Stimulated activated effector memory CD8-positive, alpha-beta T cell treated with anti-CD3 and anti-CD28 coated beads, Interleukin-12 subunit alpha, Interleukin-12 subunit beta, amount 100 ng/mL, for 72 hours (primary cell): ENCODE results near the gene SDHAF2.
"Not testable (repeated sequence)": the region's sequence is repeated elsewhere in the genome, so short reads cannot be mapped to it uniquely, and the experiment has no call there.

Experiments
- ATAC-seq: fragments of 150-1000 bp; cut with Tn5 transposase; 2 replicates; pipeline ENCODE4 v1.10.0; 2021
- DNase-seq, 2 donors: peaks; one replicate each; pipeline ENCODE4 v3.0.0; 2021 to 2022; ENCODE audit warnings: low spot score in 2 of 2
- H3K27ac Mint-ChIP-seq: one replicate; pipeline ENCODE4 v1.8.0; 2022; ENCODE audit warnings: mild to moderate bottlenecking, mixed read lengths
- H3K36me3 Mint-ChIP-seq: one replicate; pipeline ENCODE4 v1.8.0; 2022; ENCODE audit warnings: mild to moderate bottlenecking, mixed read lengths
- H3K4me1 Mint-ChIP-seq: one replicate; pipeline ENCODE4 v1.8.0; 2022; ENCODE audit warnings: mixed read lengths
- H3K4me3 Mint-ChIP-seq: one replicate; pipeline ENCODE4 v1.8.0; 2022; ENCODE audit warnings: mild to moderate bottlenecking, mixed read lengths
- H3K9me3 Mint-ChIP-seq: one replicate; pipeline ENCODE4 v1.8.0; 2022; ENCODE audit warnings: mixed read lengths

Gene SDHAF2

DNA sequence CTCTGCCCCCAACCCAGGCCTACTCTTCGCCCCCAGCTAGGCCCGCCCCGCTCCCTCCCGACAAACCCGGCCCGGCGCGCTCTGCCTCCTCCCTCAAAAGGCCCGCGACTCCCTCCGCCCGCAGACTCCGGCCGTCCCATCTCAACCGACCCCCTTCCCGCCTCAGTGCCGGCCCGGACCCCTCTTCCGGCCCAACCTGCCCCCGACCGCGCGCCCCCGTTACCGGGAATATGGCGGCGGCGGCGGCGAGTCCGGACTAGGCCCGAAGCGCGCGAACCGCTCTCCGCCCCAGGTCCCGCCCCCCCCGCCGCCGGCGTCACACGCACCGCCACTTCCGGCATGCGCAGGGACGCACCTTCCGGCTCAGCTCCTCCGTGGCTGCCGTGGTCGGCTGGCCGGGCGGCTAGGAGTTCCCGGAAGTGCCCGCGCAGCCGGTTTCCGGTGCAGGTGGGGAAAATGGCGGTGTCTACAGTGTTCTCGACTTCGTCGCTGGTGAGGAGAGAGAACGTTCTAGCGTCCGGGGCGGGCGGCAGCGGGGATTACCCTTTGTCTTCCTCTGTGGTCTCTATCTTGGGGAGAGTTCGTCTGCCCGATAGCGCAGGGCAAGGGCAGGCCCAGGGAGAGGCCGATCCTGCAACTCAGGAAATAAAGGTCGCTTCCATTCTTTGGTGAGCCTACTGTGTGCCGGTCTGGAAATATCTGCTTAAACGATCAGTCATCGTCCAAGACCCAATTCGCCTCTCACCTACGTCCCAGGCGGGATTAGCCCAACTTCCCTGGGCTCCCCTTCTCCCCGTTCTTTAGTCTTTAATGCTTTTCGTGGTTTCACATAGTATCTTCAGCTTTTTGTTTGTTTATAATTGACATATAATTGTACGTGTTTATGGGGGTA is at the start of gene SDHAF2, which contains the start of gene CPSF7:
SDHAF2 (plus strand) TSS at position 434 of the 892 bp plus-strand sequence; CDS start at position 457, 23 bp downstream.
CPSF7 (minus strand) TSS at position 285 of the 892 bp plus-strand sequence. CDS start 740 bp downstream, outside the sequence.
- DNase-seq, result peak; percentile 97 to 98
- peak; percentile 95 for ATAC-seq
- peak within 1 kb of the TSS; percentile 87 for H3K4me3 Mint-ChIP-seq
- peaks cover 46% of the 10 kb centered on the region for H3K4me1 Mint-ChIP-seq
- no peaks in the 10 kb centered on the region for H3K9me3 Mint-ChIP-seq
- peak within 1 kb of the TSS; percentile 97 for H3K27ac Mint-ChIP-seq
- H3K36me3 Mint-ChIP-seq, result peaks cover 77% of the 10 kb centered on the region

DNA sequence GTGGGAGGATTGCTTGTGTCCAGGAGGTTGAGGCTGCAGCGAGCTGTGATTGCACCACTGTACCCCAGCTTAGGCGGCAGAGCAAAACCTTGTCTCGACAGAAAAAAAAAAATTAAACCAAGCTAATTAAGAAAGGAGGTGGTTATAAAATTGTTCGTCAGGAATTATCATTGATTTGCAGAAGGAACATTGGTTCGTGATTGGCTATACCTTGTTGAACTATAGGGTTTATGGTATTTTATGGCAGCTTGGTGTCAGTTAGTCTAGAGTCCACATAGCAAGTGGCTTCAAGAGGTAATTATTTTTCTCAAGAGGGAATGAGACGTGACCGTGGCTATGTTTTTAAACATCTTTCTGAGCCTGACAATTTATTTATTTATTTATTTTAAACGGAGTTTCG is 49.0 kb upstream of the SDHAF2 start:
- DNase-seq, result no peak
- Mint-ChIP-seq H3K4me1 (peaks cover 6% of the 10 kb centered on the region), H3K4me3 (no peak overlapping the region), H3K36me3 (peaks cover 10% of the 10 kb centered on the region), H3K27ac (no peak overlapping the region), H3K9me3 (no peaks in the 10 kb centered on the region)
- ATAC-seq, result no peak

DNA sequence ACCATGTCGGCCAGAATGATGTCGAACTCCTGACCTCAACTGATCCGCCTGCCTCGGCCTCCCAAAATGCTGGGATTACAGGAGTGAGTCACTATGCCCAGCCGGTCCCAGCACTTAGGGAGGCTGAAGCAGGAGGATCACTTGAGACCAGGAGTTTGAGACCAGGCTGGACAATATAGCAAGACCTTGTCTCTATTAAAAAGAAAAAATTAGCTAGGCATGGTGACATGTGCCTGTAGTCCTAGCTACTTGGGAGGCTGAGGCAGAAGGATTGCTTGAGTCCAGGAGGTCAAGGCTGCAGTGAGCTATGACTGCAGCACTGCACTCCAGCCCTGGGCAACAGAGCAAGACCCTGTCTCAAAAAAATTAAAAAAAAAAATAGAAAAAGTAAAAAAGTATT is 46.1 kb upstream of the SDHAF2 start:
- H3K4me3 Mint-ChIP-seq, H3K36me3 Mint-ChIP-seq, ATAC-seq, H3K27ac Mint-ChIP-seq, H3K9me3 Mint-ChIP-seq, H3K4me1 Mint-ChIP-seq, DNase-seq: not testable (repeated sequence)

DNA sequence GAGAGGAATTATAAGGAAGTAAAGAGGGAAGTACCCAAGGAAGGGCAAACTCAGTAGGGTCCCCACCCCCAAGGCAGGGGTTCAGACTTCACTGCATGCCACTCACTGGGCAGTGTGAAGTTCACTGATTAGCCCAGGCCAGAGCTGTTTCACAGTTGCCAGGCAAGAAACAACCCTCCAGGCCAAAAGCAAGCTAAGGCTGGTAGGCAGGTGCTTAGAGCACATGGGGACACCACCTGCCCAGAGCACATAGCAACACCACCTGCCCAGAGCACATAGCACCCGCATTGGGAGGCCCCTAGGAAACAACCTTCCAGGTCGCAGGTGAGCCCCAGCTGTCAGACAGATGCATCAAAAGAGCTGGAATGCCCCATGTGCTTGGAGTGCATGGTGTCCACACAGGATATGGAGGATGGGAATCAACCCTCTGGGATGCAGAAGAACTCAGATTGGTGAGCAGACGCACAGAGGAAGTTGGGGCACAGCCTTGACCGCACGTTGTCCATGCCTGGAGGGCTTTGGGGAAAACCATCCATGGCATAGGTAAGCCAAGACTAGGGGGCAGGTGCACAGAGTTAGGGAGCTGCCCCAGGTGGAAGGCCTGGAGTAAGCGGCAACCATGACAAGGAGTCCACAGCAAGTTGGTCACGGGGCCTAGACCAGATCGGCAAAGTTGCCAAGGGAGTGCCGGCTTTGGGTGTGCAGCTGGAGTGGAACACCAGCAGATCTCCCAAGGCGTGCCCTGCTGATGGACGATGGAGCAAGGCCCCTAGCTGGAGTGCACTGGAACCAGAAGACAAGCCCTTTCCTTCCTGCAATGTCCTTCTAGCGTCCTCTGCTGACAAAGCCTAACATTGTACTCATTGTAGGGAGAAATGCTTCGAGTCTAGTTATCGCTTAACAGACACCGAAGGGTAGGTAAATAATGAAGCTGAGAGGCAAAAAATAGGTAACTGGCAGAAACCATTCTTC is 45.4 kb upstream of the SDHAF2 start:
- DNase-seq (no peak), ATAC-seq (no peak)
- no peak overlapping the region for H3K4me3 Mint-ChIP-seq
- no peaks in the 10 kb centered on the region for H3K36me3 Mint-ChIP-seq
- no peaks in the 10 kb centered on the region for H3K9me3 Mint-ChIP-seq
- H3K4me1 Mint-ChIP-seq, result peaks cover 6% of the 10 kb centered on the region
- no peak overlapping the region for H3K27ac Mint-ChIP-seq

DNA sequence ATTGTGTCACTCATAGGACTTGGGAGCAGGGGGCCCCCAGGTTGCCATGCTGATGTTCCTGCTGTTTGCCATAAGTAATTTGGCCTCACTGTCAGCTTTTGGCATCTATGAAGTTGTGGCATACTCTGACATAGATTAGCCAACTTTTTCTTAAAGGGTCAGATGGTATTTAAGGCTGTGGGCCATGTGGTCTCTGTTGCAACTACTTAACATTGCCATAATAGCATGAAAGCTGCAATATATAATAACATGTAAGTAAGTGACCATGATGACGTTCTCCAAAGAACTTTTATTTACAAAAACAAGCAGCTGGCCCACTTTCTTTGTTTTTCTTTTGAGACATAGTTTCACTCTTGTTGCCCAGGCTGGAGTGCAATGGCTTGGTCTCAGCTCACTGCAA is 39.8 kb upstream of the SDHAF2 start:
- Mint-ChIP-seq H3K36me3 (peaks cover 12% of the 10 kb centered on the region), H3K9me3 (no peaks in the 10 kb centered on the region), H3K27ac (no peak overlapping the region), H3K4me1 (peaks cover 28% of the 10 kb centered on the region), H3K4me3 (no peak overlapping the region)
- DNase-seq (no peak), ATAC-seq (no peak)

DNA sequence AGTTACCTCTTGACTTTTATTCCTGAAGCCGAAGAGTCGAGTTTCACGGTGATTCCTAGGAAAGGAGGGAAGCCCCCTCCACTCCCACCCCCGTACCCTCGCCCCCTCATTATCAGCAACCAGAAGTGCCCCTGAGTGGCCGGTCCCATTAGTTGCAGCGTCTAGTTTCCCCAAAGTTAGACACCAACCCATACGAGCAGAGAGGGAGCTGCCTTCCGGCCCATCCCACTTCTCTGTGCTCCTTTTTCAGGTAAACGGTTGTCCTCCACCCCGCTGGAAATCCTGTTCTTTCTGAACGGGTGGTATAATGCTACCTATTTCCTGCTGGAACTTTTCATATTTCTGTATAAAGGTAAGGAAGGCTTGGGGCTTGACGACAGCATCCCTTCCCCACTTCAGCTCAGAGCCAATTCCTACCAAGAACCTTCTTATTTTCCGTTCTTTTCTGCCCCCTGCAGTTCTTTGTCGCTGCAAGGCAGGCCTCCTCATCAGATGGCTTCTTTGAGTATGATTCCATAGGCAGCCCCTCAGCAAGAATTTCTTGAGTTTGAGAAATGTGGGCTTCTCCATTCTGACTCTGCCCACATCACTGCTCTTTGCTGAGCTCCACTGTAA is 36.8 kb upstream of the SDHAF2 start:
- DNase-seq (no peak), ATAC-seq (no peak)
- peaks cover 22% of the 10 kb centered on the region for H3K4me1 Mint-ChIP-seq
- H3K27ac Mint-ChIP-seq, result peak overlapping the region; percentile 97
- peaks cover 41% of the 10 kb centered on the region for H3K36me3 Mint-ChIP-seq
- H3K4me3 Mint-ChIP-seq, result peak overlapping the region; percentile 86
- H3K9me3 Mint-ChIP-seq, result no peaks in the 10 kb centered on the region

DNA sequence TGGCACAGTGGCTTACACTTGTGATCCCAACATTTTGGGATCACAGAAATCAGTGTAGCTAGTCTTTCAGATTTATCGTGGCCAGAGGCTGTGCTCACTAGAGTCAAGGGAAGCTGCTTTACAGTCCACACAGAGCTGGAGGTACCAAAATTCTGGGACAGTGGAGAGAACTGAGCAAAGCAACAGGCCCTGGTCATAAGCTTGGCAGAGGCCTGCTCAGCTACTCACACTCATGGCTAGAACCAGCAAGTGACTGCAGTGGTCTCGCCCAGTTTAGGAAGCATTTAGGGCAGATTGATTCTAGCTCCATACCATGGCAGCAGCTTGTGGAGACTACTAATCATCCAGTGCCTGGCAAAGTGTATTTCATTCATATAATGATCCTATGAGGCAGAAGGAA is 28.8 kb upstream of the SDHAF2 start:
- Mint-ChIP-seq H3K4me3 (no peak overlapping the region), H3K36me3 (peaks cover 89% of the 10 kb centered on the region)

DNA sequence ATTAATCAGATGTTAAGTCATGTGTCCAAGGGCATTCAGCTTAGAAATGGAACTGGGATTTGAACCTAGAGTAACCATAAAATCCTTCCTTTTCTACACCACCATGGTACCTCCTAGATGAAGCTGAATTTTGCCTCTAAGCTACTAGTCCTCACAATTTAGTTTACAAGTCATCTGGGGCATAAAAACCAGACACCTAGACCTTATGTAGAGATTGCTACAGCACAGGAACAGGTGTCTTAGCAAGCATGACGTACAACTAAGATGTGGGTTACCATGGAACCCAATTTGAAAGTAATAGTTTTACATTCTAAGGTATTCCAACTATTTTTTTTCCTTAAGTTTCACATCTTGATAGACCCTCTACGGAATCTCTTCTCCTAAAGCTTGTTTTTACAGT is 28.4 kb upstream of the SDHAF2 start:
- DNase-seq, result no peak
- Mint-ChIP-seq H3K4me3 (no peak overlapping the region), H3K4me1 (no peaks in the 10 kb centered on the region), H3K27ac (peak overlapping the region; percentile 77), H3K9me3 (no peaks in the 10 kb centered on the region), H3K36me3 (peaks cover 89% of the 10 kb centered on the region)
- ATAC-seq, result no peak

More for the DNA sequence above, 28.8 kb upstream of the SDHAF2 start:
- no peaks in the 10 kb centered on the region for H3K4me1 Mint-ChIP-seq
- no peaks in the 10 kb centered on the region for H3K9me3 Mint-ChIP-seq
- no peak for DNase-seq
- no peak for ATAC-seq
- H3K27ac Mint-ChIP-seq, result peak overlapping the region; percentile 77

DNA sequence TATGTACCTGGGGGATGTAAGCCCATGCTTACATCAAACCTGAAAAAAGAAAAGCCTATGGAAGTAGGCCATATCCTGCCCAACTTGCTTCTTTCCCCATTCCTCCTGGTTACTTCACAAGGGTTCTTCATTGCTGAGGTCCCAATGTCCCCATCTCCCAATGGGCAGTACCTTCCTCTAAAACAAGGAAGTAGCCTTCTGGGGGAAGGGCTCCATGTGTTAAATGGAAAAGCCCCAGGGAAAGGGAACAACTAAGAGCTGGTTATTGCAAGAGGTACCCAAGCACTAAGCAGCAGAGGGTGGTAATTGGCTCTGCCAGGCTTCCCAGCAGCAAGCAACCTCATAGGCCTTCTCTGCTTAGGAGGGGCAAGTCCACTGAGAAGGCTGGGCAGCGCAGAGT is 26.3 kb upstream of the SDHAF2 start:
- Mint-ChIP-seq H3K4me3 (no peak overlapping the region), H3K9me3 (no peaks in the 10 kb centered on the region), H3K4me1 (no peaks in the 10 kb centered on the region), H3K27ac (peak overlapping the region; percentile 83), H3K36me3 (peaks cover 91% of the 10 kb centered on the region)
- ATAC-seq, result no peak
- DNase-seq, result no peak

DNA sequence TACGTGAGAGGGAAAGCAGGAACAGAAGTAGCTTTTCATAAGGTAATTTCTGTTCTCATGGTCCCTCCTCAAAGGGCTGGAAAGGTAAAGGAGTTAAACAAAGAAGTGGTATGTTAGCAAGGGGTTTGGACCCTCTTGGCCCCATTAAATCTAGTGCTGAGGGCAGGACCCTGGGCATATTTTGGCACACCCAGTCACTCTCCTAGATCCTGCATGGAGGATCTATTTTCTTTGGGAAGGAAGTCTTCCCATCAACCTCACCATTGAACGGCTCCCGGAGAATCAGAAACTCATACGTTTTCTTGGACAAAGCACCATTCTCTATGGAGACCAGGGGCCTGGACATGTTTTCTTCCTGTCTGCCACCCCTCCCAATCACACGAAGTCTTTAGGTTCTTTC is 25.8 kb upstream of the SDHAF2 start:
- Mint-ChIP-seq H3K9me3 (no peaks in the 10 kb centered on the region), H3K4me3 (no peak overlapping the region), H3K36me3 (peaks cover 91% of the 10 kb centered on the region), H3K27ac (peak overlapping the region; percentile 83), H3K4me1 (no peaks in the 10 kb centered on the region)
- ATAC-seq, result no peak
- DNase-seq, result no peak

DNA sequence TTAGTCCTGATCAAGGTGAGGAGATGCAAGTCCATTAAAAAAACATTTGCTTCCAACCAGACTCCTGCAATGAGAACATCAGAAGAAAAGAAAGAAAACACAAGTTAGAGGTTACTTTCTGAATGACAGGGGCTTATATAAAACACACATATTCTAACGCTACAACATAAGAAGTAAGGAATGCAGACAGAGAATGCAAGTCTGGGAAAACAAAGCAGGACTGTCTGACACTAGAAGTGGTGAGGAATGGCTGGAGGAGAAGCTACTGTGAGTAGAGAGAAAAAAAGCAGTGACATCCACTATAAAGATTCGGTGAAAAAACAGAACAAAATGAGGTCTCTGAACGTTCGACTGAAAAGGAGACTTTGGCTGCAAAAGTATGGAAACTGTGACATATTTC is 25.3 kb upstream of the SDHAF2 start:
- Mint-ChIP-seq H3K36me3 (peaks cover 91% of the 10 kb centered on the region), H3K4me1 (no peaks in the 10 kb centered on the region), H3K4me3 (no peak overlapping the region), H3K27ac (peak overlapping the region; percentile 83), H3K9me3 (no peaks in the 10 kb centered on the region)
- ATAC-seq, result no peak
- no peak for DNase-seq

DNA sequence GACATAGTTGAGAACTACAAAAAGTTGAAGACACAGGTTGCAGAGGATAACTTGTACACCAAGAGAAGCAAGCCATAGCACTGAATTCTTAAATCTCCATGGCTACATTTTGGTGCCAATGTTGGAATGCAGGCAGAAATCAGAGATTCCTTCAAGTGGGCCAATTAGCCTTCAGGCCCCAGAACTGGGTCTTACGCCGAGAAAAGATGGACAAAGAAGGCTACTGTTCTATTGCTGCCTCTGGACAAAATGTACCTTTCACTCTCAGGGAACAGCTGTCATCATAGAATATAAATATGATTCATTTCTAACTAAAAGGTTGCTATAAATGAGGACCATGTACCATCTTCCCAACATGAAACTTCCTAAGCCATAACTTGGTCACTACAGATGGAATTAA is 23.9 kb upstream of the SDHAF2 start:
- ATAC-seq (no peak), DNase-seq (no peak)
- Mint-ChIP-seq H3K9me3 (no peaks in the 10 kb centered on the region), H3K4me1 (no peaks in the 10 kb centered on the region), H3K27ac (peak overlapping the region; percentile 17), H3K36me3 (peaks cover 95% of the 10 kb centered on the region), H3K4me3 (no peak overlapping the region)

DNA sequence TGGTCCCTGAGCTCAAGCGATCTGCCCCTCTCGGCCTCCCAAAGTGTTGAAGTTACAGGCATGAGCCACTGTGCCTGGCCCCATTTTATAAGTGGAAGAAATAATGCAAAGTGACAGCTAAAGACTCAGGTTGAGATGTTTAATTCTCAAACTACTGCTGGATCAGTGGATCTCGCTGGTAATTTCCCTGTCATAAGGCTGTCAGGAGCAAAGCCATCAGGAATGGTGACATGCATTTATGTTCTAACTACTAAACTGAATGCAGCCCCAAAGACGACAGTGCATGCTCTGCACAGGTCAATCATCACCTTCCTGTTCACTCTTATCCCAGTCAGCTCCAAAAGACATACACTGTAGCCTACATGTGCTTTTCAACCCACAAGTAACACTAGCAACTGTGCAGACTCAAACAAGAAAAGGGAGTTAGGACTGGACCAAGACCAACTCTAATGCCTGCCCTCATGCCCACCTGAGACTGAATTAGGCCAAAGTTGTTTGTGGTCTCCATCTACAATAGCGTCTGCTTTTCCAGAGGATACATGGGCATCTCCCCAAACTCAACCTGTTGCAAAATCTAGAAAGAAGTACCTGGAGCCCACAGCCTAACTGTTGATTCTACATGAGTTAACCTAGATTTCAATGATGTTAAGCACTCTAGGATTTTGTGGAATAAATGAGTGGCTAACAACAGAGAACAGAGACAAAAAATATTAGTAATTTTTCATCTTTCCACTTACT is 22.8 kb upstream of the SDHAF2 start:
- Mint-ChIP-seq H3K27ac (peak overlapping the region; percentile 70), H3K4me3 (no peak overlapping the region), H3K36me3 (peaks cover 100% of the 10 kb centered on the region), H3K9me3 (no peaks in the 10 kb centered on the region), H3K4me1 (no peaks in the 10 kb centered on the region)
- DNase-seq (no peak), ATAC-seq (no peak)

DNA sequence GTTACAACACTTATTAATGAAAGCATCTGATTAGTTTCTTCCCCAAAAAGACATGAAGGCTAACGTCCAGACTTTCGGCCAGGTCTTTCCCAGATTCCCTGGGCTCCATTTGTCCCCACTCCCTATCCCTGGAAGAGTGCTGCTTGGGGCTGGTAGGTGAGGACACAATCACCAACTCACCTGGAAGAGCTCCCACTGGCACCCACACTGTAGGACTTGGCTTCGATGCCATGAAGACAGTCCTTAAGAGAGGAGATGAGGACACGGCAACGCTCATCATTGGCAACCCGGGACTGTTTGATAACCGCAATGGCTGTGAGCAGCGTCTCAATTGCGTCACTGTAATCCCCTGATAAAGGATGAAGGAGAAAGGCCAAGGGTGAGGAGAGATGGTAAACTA is 18.3 kb upstream of the SDHAF2 start:
- Mint-ChIP-seq H3K4me3 (no peak overlapping the region), H3K27ac (peak overlapping the region; percentile 68), H3K36me3 (peaks cover 100% of the 10 kb centered on the region), H3K9me3 (no peaks in the 10 kb centered on the region), H3K4me1 (peaks cover 7% of the 10 kb centered on the region)
- DNase-seq, result no peak
- ATAC-seq, result no peak
